T-helper 17 cell (primary cell): Measurements from ENCODE around the gene FOXK1. TPM values are rescaled to one million over a fixed set of nuclear protein-coding genes. Genes with fewer than 3 reads are reported as not detected.

Source experiments
- ATAC-seq: fragments of 150-1000 bp; cut with Tn5 transposase; 2 replicates; pipeline ENCODE4 v1.10.0; 2021; ENCODE audit warnings: mild to moderate bottlenecking, moderate library complexity
- DNase-seq, 3 donors: peaks; one replicate each; pipeline versions ENCODE4 v3.0.0 to v3.0.0-alpha.2; 2020 to 2021
- H3K9me3 ChIP-seq: one replicate; pipeline ENCODE4 v1.7.0; 2013; ENCODE audit warnings: low read length, mild to moderate bottlenecking; ENCODE audit not compliant: control insufficient read depth, poor library complexity, severe bottlenecking
- H3K27ac Mint-ChIP-seq: one replicate; pipeline ENCODE4 v1.8.0; 2022; ENCODE audit warnings: mild to moderate bottlenecking, moderate library complexity, mixed read lengths
- H3K27me3 Mint-ChIP-seq: one replicate; pipeline ENCODE4 v1.8.0; 2022; ENCODE audit warnings: mixed read lengths
- H3K36me3 Mint-ChIP-seq: one replicate; pipeline ENCODE4 v1.8.0; 2022; ENCODE audit warnings: low read depth, mixed read lengths
- H3K4me1 Mint-ChIP-seq: one replicate; pipeline ENCODE4 v1.8.0; 2022; ENCODE audit warnings: mild to moderate bottlenecking, mixed read lengths
- H3K4me3 Mint-ChIP-seq: one replicate; pipeline ENCODE4 v1.8.0; 2022; ENCODE audit warnings: mild to moderate bottlenecking, moderate library complexity, mixed read lengths
- total RNA-seq, 4 donors: library from RNA in 2 of 4; stranded (reverse) in 2 of 4; gene quantifications; one replicate each; pipeline ENCODE4 v1.2.3 and lab custom pipeline; 2022 to 2026

Gene FOXK1
- total RNA-seq, 2 donors from 2014 or later, result 59.8 to 60.9 TPM

DNA sequence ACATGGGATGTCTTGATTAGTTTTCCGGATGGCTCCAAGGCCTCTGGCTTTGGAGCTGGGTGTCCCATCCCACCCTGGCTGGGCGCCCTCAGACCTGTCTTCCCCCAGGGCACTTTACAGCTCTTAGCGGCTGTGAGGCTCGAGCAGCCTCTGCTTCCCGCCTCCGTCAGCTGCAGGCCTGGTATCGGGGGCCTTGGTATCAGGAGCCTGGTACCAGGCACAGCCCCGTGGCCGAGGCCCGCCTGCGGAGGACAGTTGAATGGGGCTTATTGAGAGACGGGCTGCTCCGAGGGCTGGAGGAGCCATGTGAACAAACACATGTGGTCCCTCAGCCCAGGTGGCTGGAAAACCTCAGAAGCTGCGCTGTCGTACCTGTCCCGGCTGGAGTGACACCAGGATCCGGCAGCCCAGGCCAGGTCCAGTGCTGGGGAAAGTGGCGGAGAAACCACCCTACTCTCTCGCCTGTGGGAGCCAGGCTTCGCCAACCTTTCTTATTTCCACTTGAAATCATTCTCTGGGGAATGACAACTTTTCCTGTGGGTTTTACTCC, 69.4 kb downstream of the FOXK1 start:
- no peak for DNase-seq
- no peak overlapping the region for H3K27ac Mint-ChIP-seq
- ATAC-seq, result no peak
- no peak overlapping the region for H3K4me3 Mint-ChIP-seq
- no peaks in the 10 kb centered on the region for H3K9me3 ChIP-seq
- peaks cover 33% of the 10 kb centered on the region for H3K4me1 Mint-ChIP-seq
- no peaks in the 10 kb centered on the region for H3K27me3 Mint-ChIP-seq
- peaks cover 5% of the 10 kb centered on the region for H3K36me3 Mint-ChIP-seq

DNA sequence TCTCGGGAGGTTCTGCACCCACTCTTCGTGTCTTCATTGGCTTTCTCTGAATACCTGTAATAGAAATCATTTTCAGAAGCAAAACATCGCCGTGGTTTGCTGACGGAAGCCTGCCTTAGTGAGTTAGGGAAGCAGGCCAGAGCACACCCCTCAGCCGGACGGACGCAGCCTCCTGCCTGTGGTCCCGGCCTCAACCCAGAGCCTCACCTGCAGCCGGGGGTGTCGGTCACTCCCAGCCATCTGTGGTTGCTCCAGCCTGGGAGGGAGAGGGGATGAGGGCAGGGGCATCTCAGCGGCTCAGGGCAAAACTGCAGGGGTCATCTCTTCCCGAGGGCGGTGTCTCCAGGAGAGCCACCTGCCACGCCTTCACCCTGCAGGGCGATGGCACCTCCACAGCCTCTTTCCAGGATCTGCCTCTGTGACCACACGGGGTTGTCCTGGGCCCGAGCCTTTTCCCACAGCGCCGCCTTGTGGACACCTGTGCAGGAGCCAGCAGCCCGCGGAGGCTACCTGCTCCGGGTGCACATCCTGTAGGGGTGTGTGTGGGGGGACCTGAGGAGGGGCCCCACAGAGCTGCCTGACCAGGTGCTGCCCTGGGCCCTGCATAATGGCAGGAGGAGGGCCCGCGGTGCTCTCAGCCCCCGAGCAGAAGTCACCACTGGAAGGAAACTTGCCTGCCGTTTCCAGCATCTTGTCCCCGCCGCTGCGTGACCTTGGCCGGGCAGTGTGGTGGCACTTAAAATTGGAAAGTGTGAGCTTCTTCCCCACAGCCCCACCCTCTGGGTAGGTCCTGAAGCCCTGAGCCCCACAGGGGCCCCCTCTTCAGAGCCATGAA, 71.7 kb downstream of the FOXK1 start:
- no peaks in the 10 kb centered on the region for H3K9me3 ChIP-seq
- DNase-seq, result peak; percentile 72 to 89 (median 80)
- Mint-ChIP-seq H3K4me1 (peaks cover 19% of the 10 kb centered on the region), H3K27me3 (no peaks in the 10 kb centered on the region), H3K4me3 (no peak overlapping the region), H3K36me3 (peaks cover 2% of the 10 kb centered on the region), H3K27ac (peak overlapping the region; percentile 68)
- ATAC-seq, result peak; percentile 97

DNA sequence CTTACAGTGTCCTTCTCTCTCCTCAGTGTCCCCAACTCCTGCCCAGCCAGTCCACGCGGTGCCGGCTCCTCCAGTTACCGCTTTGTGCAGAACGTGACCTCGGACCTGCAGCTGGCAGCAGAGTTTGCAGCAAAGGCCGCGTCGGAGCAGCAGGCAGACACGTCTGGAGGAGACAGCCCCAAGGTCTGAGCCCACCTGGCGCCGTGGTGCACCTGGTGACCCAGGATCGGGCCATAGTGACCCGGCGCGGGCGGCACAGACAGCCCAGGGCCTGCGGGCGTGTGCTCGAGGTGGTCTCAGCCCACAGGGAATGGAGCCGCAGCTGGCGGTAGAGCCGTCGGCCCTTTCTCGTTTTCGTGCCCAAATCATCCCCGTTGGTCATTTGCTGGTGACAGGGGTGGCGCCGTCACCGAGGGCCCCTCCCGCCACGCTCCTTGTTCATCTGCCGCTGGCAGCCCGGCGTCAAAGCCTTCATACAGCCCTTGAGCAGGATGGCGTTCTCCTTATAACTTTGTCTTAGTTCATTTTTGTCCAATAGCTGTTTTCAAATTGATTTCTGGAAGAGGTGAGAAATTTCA, 72.4 kb downstream of the FOXK1 start:
- DNase-seq (no peak), ATAC-seq (no peak)
- peaks cover 15% of the 10 kb centered on the region for H3K4me1 Mint-ChIP-seq
- no peaks in the 10 kb centered on the region for H3K9me3 ChIP-seq
- no peak overlapping the region for H3K4me3 Mint-ChIP-seq
- H3K36me3 Mint-ChIP-seq, result peaks cover 2% of the 10 kb centered on the region
- no peak overlapping the region for H3K27ac Mint-ChIP-seq
- no peaks in the 10 kb centered on the region for H3K27me3 Mint-ChIP-seq

DNA sequence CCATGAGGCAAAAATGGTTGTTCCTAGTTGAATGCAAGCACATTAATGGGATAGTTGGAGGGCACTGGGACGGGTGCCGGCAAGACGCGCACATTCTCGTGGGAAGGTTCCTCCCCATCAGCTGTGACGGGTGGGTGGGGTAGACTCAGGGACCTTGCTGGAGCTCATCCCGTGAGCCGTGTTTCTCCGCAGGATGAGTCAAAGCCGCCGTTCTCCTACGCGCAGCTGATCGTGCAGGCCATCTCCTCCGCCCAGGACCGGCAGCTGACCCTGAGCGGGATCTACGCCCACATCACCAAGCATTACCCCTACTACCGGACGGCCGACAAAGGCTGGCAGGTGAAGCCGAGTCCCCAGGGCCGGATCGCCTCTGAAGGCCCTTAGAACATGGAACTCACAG, 73.0 kb downstream of the FOXK1 start:
- H3K36me3 Mint-ChIP-seq, result peaks cover 2% of the 10 kb centered on the region
- H3K27me3 Mint-ChIP-seq, result no peaks in the 10 kb centered on the region
- no peaks in the 10 kb centered on the region for H3K9me3 ChIP-seq
- ATAC-seq (no peak), DNase-seq (no peak)
- H3K27ac Mint-ChIP-seq, result no peak overlapping the region
- H3K4me3 Mint-ChIP-seq, result no peak overlapping the region
- H3K4me1 Mint-ChIP-seq, result peaks cover 15% of the 10 kb centered on the region

DNA sequence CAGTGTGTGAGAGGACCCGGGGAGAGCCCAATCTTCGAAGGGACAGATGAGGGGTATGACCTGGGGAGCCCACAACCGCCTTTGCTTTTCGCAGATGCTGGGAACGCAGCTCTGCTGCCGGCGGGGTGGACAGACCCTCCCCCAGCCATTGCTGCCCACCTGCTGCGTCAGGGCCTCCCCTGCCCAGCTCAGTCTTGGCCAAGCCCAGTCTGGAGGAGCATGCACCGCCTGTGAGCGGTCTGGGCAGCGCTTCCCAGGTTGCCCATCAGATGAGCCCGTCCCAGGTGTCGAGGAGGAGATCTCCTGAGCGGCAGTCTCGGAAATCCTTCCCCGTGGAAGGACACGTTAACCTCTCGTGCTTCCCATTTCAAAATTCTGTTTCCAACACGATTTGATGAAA, 76.0 kb downstream of the FOXK1 start:
- peaks cover 8% of the 10 kb centered on the region for H3K4me1 Mint-ChIP-seq
- ATAC-seq (no peak), DNase-seq (no peak)
- no peaks in the 10 kb centered on the region for H3K27me3 Mint-ChIP-seq
- H3K4me3 Mint-ChIP-seq, result no peak overlapping the region
- H3K36me3 Mint-ChIP-seq, result peaks cover 2% of the 10 kb centered on the region
- no peak overlapping the region for H3K27ac Mint-ChIP-seq
- no peaks in the 10 kb centered on the region for H3K9me3 ChIP-seq

DNA sequence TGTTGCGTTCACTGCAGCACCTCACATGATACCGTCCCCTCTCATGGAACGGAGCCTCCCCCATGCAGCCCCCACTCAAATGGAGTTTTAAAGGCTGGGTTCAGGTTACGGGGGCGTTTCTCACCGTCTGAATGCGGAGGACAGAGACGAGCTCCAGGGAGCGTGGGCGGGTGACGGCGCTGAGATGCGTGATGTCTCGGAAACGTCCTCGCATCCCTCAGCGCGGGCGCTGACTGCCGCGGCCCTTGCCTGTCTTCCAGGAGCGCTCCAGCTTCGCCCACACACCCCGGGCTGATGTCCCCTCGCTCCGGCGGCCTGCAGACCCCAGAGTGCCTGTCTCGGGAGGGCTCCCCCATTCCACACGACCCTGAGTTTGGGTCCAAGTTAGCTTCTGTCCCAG, 76.7 kb downstream of the FOXK1 start:
- Mint-ChIP-seq H3K27ac (no peak overlapping the region), H3K27me3 (no peaks in the 10 kb centered on the region)
- ATAC-seq, result no peak

DNA sequence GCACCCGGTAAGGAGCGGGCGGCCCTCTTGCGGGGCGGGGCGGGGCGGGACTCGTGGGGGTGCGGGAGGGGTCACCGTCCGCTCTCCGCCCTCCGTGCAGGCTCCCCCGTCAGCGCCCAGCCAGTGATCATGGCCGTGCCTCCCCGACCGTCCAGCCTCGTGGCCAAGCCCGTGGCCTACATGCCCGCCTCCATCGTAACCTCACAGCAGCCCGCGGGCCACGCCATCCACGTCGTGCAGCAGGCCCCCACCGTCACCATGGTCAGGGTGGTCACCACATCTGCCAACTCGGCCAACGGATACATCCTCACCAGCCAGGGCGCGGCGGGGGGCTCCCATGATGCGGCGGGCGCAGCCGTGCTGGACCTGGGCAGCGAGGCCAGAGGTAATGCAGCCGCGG, 77.1 kb downstream of the FOXK1 start:
- H3K9me3 ChIP-seq, result no peaks in the 10 kb centered on the region
- H3K4me1 Mint-ChIP-seq, result no peaks in the 10 kb centered on the region
- ATAC-seq (no peak), DNase-seq (no peak)
- H3K36me3 Mint-ChIP-seq, result peaks cover 2% of the 10 kb centered on the region
- H3K27ac Mint-ChIP-seq, result no peak overlapping the region
- no peaks in the 10 kb centered on the region for H3K27me3 Mint-ChIP-seq
- H3K4me3 Mint-ChIP-seq, result no peak overlapping the region

More for the DNA sequence above, 76.7 kb downstream of the FOXK1 start:
- H3K4me1 Mint-ChIP-seq, result peaks cover 1% of the 10 kb centered on the region
- H3K9me3 ChIP-seq, result no peaks in the 10 kb centered on the region
- peaks cover 2% of the 10 kb centered on the region for H3K36me3 Mint-ChIP-seq
- no peak for DNase-seq
- no peak overlapping the region for H3K4me3 Mint-ChIP-seq

DNA sequence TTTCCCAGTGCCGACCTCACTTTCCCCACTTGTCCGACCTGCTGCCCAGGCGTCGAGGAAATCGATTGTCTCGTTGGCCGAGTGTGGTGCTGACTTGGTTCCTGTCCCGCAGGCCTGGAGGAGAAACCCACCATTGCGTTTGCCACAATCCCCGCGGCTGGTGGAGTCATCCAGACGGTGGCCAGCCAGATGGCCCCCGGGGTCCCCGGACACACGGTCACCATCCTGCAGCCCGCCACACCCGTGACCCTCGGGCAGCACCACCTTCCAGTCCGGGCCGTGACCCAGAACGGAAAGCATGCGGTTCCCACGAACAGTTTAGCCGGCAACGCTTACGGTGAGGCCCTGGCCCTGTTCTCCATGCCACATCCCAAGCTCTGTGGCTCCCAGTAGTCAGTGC, 78.9 kb downstream of the FOXK1 start:
- DNase-seq, result no peak
- ATAC-seq, result no peak
- Mint-ChIP-seq H3K27me3 (no peaks in the 10 kb centered on the region), H3K4me3 (peak overlapping the region; percentile 28), H3K27ac (no peak overlapping the region), H3K36me3 (no peaks in the 10 kb centered on the region), H3K4me1 (no peaks in the 10 kb centered on the region)
- no peaks in the 10 kb centered on the region for H3K9me3 ChIP-seq

DNA sequence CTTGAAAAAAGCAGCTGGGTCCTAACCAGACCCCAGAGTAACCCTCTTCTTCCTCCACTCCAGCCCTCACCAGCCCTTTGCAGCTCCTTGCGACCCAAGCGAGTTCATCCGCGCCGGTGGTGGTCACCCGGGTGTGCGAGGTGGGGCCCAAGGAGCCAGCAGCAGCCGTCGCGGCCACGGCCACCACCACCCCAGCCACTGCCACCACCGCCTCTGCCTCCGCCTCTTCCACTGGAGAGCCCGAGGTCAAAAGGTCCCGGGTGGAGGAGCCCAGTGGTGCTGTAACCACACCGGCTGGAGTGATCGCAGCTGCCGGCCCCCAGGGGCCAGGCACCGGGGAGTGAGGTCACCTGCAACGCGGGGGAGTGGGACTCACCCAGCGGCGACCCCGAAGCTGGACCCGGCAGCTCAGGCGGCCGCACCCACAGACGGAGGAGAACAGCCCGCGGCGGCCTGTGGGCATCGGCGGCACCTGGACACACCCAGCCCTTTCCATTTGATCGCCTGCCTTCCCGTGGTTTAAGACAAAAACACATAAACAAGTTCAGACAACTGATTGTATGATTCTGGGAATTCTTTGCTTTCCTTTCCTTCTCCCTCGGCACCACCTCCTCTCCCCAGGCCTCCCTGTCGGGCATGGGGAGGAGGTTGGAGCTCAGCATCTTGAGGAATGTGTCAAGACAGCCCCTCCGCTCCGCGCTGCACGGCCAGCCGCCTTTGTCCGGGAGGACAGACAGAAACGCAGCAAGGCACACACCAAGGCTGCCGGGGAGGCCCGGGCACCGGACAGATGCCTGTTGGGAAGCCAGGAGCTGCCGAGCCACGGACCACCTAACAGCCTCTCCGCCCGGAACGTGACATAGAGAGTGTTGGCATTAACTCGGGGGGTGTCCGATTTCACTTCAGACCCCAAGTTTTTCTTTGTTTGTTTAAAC, 80.3 kb downstream of the FOXK1 start:
- no peaks in the 10 kb centered on the region for H3K9me3 ChIP-seq
- no peaks in the 10 kb centered on the region for H3K27me3 Mint-ChIP-seq
- no peak overlapping the region for H3K27ac Mint-ChIP-seq
- no peaks in the 10 kb centered on the region for H3K4me1 Mint-ChIP-seq
- ATAC-seq (no peak), DNase-seq (no peak)
- H3K4me3 Mint-ChIP-seq, result no peak overlapping the region
- no peaks in the 10 kb centered on the region for H3K36me3 Mint-ChIP-seq

DNA sequence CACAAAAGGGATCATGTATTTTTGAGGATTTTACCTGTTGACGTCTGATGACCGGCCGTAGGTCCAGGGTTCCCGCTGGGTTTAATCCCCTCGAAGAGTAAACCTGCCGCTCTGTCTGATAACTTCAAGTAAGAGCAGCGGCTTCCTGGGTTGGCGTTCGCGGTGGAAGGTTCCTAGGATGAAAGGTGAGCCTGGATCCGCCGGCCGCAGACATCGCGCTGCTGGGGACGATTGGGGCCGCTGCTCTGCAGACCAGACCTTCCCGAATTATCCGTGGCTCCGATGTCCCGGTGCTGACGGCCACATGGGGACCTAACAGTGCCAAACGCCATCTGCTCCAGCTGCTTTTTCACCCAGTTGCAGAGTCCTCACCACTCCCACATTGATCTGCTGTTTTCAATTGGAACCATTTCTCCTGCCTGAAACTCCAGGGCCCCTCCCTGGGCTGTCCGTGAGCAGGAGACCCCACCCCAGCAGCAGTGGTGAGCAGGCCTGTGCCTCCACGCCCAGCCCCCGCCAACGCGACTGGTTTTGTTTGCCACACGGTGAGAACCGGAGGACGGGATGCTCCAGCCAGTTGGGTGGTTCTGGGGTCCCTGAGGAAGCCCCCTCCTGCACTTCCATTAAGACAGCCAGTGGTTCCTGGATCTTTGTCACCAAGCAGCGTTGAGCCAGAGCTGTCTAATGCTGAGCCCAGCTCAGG, 81.1 kb downstream of the FOXK1 start:
- H3K27me3 Mint-ChIP-seq, result no peaks in the 10 kb centered on the region
- no peak overlapping the region for H3K4me3 Mint-ChIP-seq
- H3K36me3 Mint-ChIP-seq, result no peaks in the 10 kb centered on the region
- no peaks in the 10 kb centered on the region for H3K9me3 ChIP-seq
- H3K4me1 Mint-ChIP-seq, result peaks cover 2% of the 10 kb centered on the region
- DNase-seq (no peak), ATAC-seq (no peak)
- no peak overlapping the region for H3K27ac Mint-ChIP-seq

DNA sequence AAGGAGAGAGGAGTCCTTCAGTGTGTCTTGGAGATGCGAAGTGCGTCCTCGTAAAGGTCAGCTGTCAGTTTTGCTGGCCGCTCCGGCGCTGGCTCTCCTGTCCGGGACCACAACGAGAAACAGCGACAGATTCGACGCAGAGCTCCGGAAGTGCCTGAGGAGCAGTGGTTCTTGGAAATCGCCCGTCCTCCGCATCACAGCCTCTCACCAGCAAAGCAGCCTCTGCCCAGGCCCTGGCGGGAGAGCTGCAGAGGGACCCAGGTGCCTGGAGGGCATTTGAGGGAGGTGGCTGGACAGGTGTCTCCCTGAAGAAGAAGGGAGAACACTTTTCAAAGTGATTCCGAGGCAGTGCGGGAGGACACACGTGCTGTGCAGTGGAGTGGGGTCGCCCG, 81.7 kb downstream of the FOXK1 start:
- no peaks in the 10 kb centered on the region for H3K9me3 ChIP-seq
- DNase-seq, result no peak
- Mint-ChIP-seq H3K36me3 (no peaks in the 10 kb centered on the region), H3K27ac (no peak overlapping the region), H3K4me3 (no peak overlapping the region), H3K4me1 (peaks cover 2% of the 10 kb centered on the region), H3K27me3 (no peaks in the 10 kb centered on the region)
- ATAC-seq, result no peak

DNA sequence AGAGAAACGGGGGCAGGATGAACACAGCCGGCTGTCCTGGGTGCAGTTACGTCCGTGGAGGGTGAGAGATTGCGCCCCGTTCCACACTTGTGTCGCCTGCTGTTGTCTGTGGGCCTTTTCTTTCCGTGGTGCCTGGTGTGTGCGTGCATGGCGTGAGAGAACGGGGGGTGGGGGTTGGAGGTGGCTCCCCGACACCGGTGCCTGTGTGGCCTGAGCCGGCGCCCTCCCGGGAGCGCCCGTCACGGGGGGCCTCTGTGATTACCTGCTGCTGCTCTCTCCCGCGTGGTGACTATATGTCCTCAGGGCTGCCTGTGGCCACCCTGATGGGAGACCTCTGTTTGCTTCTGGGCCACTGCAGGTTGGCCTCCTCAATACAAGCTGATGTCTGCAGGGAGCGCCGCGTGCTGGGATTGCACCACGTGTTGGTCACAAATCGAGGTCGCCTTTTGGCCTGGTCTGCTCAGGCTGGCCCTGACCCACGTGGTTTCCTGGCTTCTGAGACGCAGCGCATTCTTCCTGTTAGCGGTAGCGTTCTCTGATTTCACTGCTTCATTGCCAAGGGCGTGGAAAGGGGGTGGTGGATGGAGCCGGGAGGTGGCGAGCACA, 82.4 kb downstream of the FOXK1 start:
- Mint-ChIP-seq H3K4me3 (no peak overlapping the region), H3K27me3 (no peaks in the 10 kb centered on the region), H3K27ac (no peak overlapping the region), H3K36me3 (no peaks in the 10 kb centered on the region), H3K4me1 (peaks cover 2% of the 10 kb centered on the region)
- no peaks in the 10 kb centered on the region for H3K9me3 ChIP-seq
- DNase-seq (no peak), ATAC-seq (no peak)
